Endothelial cell of umbilical vein (primary cell): Measurements from ENCODE around the gene ANAPC13.

Experiments used
- CTCF ChIP-seq, 2 donors: IDR thresholded peaks; 1 replicate in 1 of 2; 2 replicates in 1 of 2; pipeline ENCODE4 v1.5.1; 2011; ENCODE audit warnings: low read length in 2 of 2, mild to moderate bottlenecking in 2 of 2, moderate library complexity in 2 of 2, control low read depth in 1 of 2, inconsistent platforms in 1 of 2, low read depth in 1 of 2; ENCODE audit not compliant: insufficient read depth in 1 of 2; ENCODE audit errors: extremely low read depth in 1 of 2
- MAX ChIP-seq: IDR thresholded peaks from 2 replicates; pipeline ENCODE4 v1.6.1; 2011; ENCODE audit not compliant: insufficient read depth, insufficient read length
- POLR2A ChIP-seq: IDR thresholded peaks from 2 replicates; pipeline ENCODE4 v1.6.1; 2012; ENCODE audit warnings: low read depth, mild to moderate bottlenecking, control low read depth, low read length

GRCh38 chr3:134472831-134473230, 13.0 kb downstream of the ANAPC13 start:
- TF ChIP-seq POLR2A (no peak), CTCF (IDR thresholded peaks at IDR 0.05; ENCODE audit: extremely low read depth in 1 of 2, insufficient read depth in 1 of 2, low read depth in 1 of 2, low read length in 2 of 2) (no peak), MAX (no peak)
